IPS DF 6.9 (cell line): ENCODE measurements around the gene HIVEP2.
A peak's percentile ranks its signal among the peaks of the same experiment; 100 is the strongest.

Experiments
- DNase-seq: peaks from one replicate; pipeline ENCODE4 v3.0.0-alpha.2; 2013; ENCODE audit warnings: low read depth, low spot score
- H3K27ac ChIP-seq: one replicate; pipeline ENCODE4 v1.5.1; 2013; ENCODE audit warnings: low read length, control low read depth
- H3K27me3 ChIP-seq: 2 replicates; pipeline ENCODE4 v1.6.1; 2013; ENCODE audit warnings: mild to moderate bottlenecking, low read length; ENCODE audit not compliant: control insufficient read depth, insufficient read depth
- H3K36me3 ChIP-seq: 2 replicates; pipeline ENCODE4 v1.6.1; 2013; ENCODE audit warnings: low read length; ENCODE audit not compliant: control insufficient read depth, insufficient read depth
- H3K4me1 ChIP-seq: 2 replicates; pipeline ENCODE4 v1.6.1; 2013; ENCODE audit warnings: low read length; ENCODE audit not compliant: control insufficient read depth, insufficient read depth
- H3K4me3 ChIP-seq: 2 replicates; pipeline ENCODE4 v1.5.1; 2013; ENCODE audit warnings: mild to moderate bottlenecking, low read length
- H3K9me3 ChIP-seq: 2 replicates; pipeline ENCODE4 v1.6.1; 2013; ENCODE audit warnings: low read length, inconsistent platforms; ENCODE audit not compliant: control insufficient read depth, insufficient read depth
- WGBS: extraction: QIAGEN DNeasy Blood & Tissue Kit; methylation state at CpG from one replicate; pipeline ENCODE4 v1.1.7; 2013; ENCODE audit warnings: mixed read lengths, missing lambda C conversion rate; ENCODE audit not compliant: insufficient read length, insufficient coverage; 5-methylcytosine and 5-hydroxymethylcytosine counted together

HIVEP2 gene

DNA sequence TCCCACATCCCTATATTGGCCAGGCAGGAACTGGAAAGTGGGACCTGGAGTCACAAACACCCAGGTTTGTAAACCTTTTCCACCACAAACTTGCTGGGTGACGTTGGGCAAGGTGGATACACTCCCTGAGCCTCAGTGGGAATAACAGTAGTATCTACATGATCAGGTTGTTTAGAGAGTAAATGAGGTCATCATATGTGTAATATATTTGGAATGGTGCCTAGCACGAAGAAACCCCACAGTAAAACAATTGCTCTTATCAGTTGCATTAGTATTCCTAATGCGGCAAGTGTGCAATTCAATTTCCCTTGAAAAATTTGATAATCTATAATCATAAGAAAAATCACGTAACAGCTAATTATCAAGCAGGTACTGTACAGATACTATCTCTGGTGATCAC lies 51.9 kb downstream of the HIVEP2 start:
- DNase-seq: no peak
- Histone ChIP-seq H3K9me3 (no peaks in the 10 kb centered on the region), H3K4me1 (no peaks in the 10 kb centered on the region), H3K36me3 (no peaks in the 10 kb centered on the region), H3K4me3 (no peak overlapping the region), H3K27me3 (no peaks in the 10 kb centered on the region), H3K27ac (no peak overlapping the region)
- no CpG with 5 or more reads among the region's 4 CpGs for WGBS

DNA sequence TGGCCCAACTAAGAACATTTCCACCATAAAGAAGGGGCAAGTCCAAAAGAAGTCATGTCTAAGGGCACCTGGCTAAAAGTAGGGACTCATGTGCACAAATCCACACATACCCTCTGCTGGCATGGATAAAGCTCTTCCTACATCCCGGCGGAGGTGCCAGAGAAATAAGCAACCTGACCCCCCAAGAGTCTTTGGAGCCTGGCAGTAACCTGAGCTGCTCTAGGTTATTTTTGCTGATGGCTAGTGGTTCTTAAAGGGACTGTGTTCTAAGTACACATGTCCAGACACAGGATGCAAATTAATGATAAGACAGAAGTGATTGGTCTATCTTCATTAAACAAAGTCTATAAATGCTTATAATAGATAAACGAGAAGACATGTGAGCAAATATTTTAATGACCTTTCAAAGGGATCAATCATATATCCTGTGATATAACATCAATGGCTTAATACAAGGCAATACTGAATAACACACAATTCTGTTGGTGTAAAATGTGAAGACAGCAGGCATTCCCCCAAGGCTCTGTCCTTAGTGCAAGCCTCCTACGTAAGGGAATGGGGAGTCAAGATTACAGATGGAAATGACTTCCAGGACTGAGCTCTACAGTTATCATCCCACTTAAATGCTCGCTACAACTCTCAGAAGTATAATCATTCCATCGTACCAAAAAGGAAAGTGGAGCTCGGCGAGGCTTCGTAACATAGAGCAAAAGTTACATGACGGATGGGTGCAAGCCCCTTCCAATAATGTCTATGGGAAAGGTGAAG lies 52.5 kb downstream of the HIVEP2 start:
- H3K27me3 ChIP-seq: no peaks in the 10 kb centered on the region
- H3K9me3 ChIP-seq: no peaks in the 10 kb centered on the region
- no peaks in the 10 kb centered on the region for H3K4me1 ChIP-seq
- H3K4me3 ChIP-seq: no peak overlapping the region
- no peak for DNase-seq
- WGBS: no CpG with 5 or more reads among the region's 10 CpGs
- H3K36me3 ChIP-seq: no peaks in the 10 kb centered on the region
- H3K27ac ChIP-seq: no peak overlapping the region

DNA sequence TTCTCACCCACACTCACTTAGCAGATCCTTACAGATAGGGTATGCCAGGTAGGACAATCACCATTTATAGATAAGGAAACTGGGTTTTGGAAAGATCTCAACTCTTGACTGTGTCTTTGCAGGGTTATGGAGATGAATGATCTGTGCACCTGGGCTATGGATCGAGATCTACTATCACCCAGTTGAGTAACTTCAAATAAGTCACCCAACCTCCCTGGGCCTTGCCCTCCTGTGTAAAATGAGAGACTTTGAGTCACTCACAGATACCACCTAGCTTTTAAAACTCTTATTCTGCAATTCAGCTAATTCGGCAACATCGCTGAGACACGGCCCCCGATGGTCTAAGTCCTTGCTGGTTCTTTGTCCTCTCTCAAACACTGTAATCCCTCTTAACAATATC lies 53.5 kb downstream of the HIVEP2 start:
- Histone ChIP-seq H3K4me3 (no peak overlapping the region), H3K4me1 (no peaks in the 10 kb centered on the region), H3K9me3 (no peaks in the 10 kb centered on the region), H3K27me3 (no peaks in the 10 kb centered on the region), H3K36me3 (no peaks in the 10 kb centered on the region), H3K27ac (no peak overlapping the region)
- no CpG with 5 or more reads among the region's 5 CpGs for WGBS
- no peak for DNase-seq

DNA sequence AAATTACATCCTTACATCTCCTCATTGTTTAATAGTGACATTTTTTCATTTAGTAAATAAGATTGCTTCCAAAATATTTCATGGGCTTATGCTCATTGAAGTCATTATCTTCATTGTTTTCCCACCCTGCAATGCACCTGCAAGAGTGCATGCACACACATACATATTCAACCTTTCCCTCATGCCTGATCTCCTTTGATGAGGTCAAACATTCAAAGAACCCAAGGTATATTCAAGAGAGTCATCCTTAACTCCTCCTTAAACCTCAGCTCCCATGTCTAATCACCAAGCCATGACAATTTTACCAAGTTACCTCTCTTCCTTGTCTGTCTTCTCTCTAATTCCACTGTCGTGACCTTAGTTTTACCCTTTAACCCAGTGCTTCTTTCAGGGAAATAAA lies 56.5 kb downstream of the HIVEP2 start:
- Histone ChIP-seq H3K4me3 (no peak overlapping the region), H3K4me1 (no peaks in the 10 kb centered on the region; the same call in 1 of the 2 replicates), H3K36me3 (no peaks in the 10 kb centered on the region), H3K27ac (no peak overlapping the region), H3K9me3 (no peaks in the 10 kb centered on the region), H3K27me3 (no peaks in the 10 kb centered on the region)
- no CpG with 5 or more reads among the region's 1 CpG for WGBS
- DNase-seq: no peak

DNA sequence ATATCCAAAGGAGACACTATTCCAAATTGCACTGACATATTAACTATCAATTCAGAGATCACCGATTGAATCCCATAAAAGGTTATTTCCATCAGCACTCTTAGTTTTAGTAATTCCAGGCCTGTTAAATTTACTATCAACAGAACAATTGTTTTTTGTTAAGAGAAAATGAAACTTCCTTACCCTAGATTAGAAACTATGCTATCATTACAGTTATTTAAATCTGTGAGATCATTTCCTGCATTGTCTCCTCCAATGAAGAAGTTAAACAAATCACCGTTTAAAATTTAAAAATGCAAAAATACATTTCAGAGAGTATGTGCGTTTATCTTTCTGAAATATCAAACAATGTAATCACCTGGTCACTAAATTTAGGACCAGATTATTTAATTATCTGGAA lies 57.5 kb downstream of the HIVEP2 start:
- Histone ChIP-seq H3K4me1 (no peaks in the 10 kb centered on the region; the same call in 1 of the 2 replicates), H3K36me3 (no peaks in the 10 kb centered on the region), H3K9me3 (no peaks in the 10 kb centered on the region), H3K4me3 (no peak overlapping the region), H3K27me3 (no peaks in the 10 kb centered on the region), H3K27ac (no peak overlapping the region)
- no peak for DNase-seq
- WGBS: no CpG with 5 or more reads among the region's 3 CpGs

DNA sequence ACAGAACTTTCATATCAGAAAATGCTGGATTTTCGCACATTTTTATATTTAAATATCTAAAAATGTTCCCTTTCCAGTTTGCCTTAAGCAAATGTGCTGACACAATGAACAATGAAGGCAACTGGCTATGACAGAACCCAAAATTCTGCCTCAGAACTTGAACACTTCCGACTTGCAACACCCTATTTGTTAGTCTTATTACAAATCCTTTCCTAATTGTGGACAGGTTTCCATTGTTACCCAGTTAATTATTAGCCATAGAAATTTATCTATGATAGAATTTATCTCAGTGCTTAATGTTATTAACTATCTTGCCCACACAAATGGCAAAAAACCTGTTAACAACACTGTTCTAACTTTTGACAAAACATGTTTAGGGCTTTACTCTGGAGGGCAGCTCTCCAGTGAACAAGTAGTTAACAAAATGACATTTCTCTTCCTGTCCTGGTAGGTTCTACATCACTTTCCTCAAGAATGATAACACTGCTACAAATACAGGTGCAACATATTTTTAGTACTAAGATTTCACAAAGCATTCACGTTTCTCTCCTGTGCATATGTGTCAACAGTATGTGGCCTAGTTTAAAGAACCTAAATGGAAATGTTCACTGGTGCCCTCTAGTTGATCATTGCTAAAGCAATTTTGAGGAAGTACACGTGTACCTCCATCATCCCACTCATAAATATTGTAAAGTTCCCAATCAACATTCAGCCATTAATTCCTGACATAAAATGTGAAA lies 58.4 kb downstream of the HIVEP2 start:
- WGBS: no CpG with 5 or more reads among the region's 4 CpGs
- DNase-seq: no peak
- H3K27ac ChIP-seq: no peak overlapping the region
- no peaks in the 10 kb centered on the region for H3K9me3 ChIP-seq
- H3K4me1 ChIP-seq: no peaks in the 10 kb centered on the region; the same call in 1 of the 2 replicates
- no peaks in the 10 kb centered on the region for H3K36me3 ChIP-seq
- H3K4me3 ChIP-seq: no peak overlapping the region
- H3K27me3 ChIP-seq: no peaks in the 10 kb centered on the region

DNA sequence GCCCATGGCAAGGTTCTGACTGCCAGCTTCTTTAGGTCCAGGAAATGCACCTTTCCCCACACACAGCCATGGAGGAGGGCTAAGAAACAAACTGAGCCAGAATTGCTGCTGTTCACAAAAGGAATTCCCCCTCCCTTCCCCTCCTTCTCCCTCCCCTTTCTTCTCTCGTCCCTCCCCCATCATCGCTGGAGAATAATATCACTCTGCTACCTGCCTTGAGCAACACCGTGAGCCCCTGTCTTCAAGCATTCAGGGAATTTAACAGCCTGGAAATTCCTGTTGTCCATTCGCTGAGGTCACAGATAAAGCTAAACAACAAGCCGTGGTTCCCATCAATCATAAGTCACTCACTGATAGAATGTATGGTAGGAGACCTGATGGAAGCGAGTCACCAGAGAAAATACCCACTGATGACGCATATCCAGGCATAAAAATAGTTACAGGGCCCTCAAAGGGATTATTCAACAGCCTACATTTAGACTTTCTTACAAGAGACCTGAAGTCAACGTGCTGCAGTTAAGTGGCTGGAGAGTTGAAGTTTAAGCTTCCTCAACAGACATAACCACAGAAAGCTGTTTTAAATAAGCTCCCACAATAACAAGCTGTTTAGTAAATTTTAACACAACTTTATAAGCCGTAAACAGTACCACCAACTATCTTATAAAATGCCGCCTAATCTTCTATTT lies 59.7 kb downstream of the HIVEP2 start:
- peak; percentile 35 for DNase-seq
- no peaks in the 10 kb centered on the region for H3K27me3 ChIP-seq
- no peak overlapping the region for H3K4me3 ChIP-seq
- 100% methylated on average over 2 of the region's 10 CpGs for WGBS
- no peaks in the 10 kb centered on the region for H3K9me3 ChIP-seq
- no peak overlapping the region for H3K27ac ChIP-seq
- no peaks in the 10 kb centered on the region; the same call in 1 of the 2 replicates for H3K4me1 ChIP-seq
- no peaks in the 10 kb centered on the region for H3K36me3 ChIP-seq

DNA sequence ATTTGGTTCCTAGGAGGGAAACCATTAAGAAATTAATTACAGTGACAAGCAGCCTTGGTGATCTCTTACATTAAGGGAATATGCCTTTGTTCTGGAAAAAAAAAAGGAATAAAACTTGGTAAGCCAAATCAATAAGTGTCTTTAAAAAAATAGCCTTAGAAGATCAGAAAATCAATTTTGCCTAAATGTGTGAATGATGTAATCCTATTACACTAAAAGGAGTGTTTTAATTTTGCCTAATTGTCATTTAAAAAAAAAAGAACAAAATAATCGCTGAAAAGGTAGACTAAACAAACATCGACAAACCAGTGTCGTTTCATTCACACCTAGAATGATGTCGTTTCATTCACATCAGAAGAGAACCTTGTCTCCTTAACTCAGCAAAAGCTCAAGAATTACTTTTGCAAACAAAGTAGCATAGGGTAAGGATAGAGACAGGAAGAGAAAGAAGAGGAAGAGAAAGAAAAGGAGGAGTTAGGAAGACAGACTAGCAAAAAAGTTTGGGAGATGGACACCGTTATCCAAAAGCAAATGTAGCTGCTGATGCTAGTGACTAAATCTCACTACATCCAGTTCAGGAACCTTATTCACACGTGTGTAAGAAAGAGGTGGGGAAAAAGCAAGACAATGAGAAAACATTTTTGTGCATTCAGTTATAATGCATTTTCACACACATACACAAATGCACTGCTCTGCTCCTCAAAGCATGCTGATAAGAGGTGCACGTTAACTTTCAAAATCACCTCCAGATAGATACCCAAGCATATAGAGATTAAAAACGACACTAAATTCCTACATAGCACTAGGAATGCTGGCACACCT lies 60.6 kb downstream of the HIVEP2 start:
- WGBS: no CpG with 5 or more reads among the region's 8 CpGs
- Histone ChIP-seq H3K36me3 (no peaks in the 10 kb centered on the region), H3K27ac (no peak overlapping the region), H3K4me3 (no peak overlapping the region), H3K27me3 (no peaks in the 10 kb centered on the region), H3K9me3 (no peaks in the 10 kb centered on the region), H3K4me1 (no peaks in the 10 kb centered on the region; the same call in 1 of the 2 replicates)
- no peak for DNase-seq

DNA sequence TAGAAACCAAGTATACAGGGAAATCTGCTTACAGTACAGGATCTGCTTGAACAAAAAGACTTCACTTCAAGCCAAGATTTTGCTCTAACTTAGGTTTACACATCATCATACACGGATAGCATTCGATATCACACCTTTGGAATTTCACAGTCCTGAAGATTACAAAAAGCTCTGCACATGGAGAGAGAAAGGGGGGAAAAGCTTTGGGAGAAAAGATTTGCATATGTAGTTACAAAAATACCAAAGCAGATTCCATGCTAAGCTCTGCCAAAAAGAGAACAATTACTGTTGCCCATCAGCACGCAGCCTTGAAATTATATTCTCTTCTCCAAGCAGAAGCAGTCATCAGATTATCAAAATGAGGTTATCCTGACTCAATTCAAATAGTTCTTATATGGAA lies 62.0 kb downstream of the HIVEP2 start:
- WGBS: no CpG with 5 or more reads among the region's 3 CpGs
- DNase-seq: no peak
- no peaks in the 10 kb centered on the region for H3K36me3 ChIP-seq
- H3K27me3 ChIP-seq: no peaks in the 10 kb centered on the region
- no peak overlapping the region for H3K4me3 ChIP-seq
- no peaks in the 10 kb centered on the region; the same call in 1 of the 2 replicates for H3K4me1 ChIP-seq
- H3K27ac ChIP-seq: no peak overlapping the region
- H3K9me3 ChIP-seq: no peaks in the 10 kb centered on the region

DNA sequence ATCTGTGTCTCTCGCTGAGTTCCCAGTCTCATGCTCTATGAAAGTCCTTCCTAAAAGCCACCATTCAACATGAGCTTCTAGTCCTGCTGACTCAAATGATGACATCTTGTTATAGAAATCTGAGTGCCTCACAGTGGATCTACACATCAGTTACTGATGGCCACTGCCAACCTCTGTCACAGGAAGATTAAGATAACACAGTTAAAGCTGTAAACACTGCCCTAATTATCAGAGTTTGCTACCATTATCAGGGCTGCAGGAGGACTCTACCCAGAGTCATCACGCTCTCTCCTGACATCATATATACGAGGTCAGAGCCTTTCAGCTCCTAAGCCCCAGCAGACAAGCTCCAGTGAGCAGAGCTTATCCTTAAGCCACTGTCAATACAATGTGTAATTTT lies 63.2 kb downstream of the HIVEP2 start:
- no peak overlapping the region for H3K27ac ChIP-seq
- no CpG with 5 or more reads among the region's 3 CpGs for WGBS
- no peaks in the 10 kb centered on the region for H3K9me3 ChIP-seq
- no peaks in the 10 kb centered on the region for H3K27me3 ChIP-seq
- no peaks in the 10 kb centered on the region for H3K36me3 ChIP-seq
- no peak overlapping the region for H3K4me3 ChIP-seq
- H3K4me1 ChIP-seq: no peaks in the 10 kb centered on the region; the same call in 1 of the 2 replicates
- no peak for DNase-seq
